IMR-90 (cell line): ENCODE measurements around the gene GRIA4.

Experiments used
- CEBPB ChIP-seq: IDR thresholded peaks from 2 replicates; pipeline ENCODE4 v1.6.1; 2012; ENCODE audit warnings: low read depth, low read length, improper control_type of control experiment
- CTCF ChIP-seq: conservative IDR thresholded peaks from 2 replicates; pipeline ENCODE4 v1.5.1; 2012; ENCODE audit warnings: mild to moderate bottlenecking, low read depth, low read length, improper control_type of control experiment
- FOS ChIP-seq: fragments of 150-350 bp; IDR thresholded peaks from 2 replicates; pipeline ENCODE4 v1.6.1; 2016; ENCODE audit warnings: low read depth, low read length
- MAZ ChIP-seq: IDR thresholded peaks from 2 replicates; pipeline ENCODE4 v1.6.1; 2012; ENCODE audit warnings: low read depth, mild to moderate bottlenecking, low read length, improper control_type of control experiment, moderate library complexity, borderline replicate concordance
- RFX5 ChIP-seq: IDR thresholded peaks from 2 replicates; pipeline ENCODE4 v1.8.0; 2012; ENCODE audit warnings: low read depth, mild to moderate bottlenecking, low read length, moderate library complexity
- TF ChIP-seq, protein P1 (sequence below): fragments of 150-350 bp; IDR thresholded peaks from 2 replicates; pipeline ENCODE4 v1.6.1; 2017; ENCODE audit warnings: mild to moderate bottlenecking, antibody characterized with exemption, low read length, low read depth

DNA sequence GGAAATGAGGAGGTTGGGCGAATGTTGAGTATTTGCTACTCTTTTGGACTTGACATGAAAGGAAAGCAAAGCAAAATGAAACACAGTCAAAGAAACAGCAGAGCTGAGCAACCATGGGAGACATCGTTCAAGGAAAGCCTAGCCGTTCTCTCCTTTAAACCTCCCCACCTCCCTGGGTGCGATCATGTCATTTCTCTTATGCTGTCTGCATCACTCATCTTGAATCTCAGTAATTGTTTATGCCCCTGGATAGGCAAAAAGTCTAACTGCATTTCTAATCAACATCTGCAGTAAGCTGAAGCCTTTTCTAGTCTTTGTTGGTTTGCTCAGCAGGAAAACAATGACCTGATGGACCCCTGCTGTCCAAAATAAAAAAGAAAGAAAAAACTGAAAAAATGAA, 305.1 kb downstream of the GRIA4 start:
- TF ChIP-seq CTCF (no peak), RFX5 (no peak), MAZ (no peak), CEBPB (no peak), FOS (no peak)
- TF ChIP-seq, protein P1, sequence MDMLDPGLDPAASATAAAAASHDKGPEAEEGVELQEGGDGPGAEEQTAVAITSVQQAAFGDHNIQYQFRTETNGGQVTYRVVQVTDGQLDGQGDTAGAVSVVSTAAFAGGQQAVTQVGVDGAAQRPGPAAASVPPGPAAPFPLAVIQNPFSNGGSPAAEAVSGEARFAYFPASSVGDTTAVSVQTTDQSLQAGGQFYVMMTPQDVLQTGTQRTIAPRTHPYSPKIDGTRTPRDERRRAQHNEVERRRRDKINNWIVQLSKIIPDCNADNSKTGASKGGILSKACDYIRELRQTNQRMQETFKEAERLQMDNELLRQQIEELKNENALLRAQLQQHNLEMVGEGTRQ = no peak
